ENCODE results near the gene SMYD5. TPM values are rescaled to one million over a fixed set of nuclear protein-coding genes. Genes with fewer than 3 reads are reported as not detected.
A peak's percentile ranks its signal among the peaks of the same experiment; 100 is the strongest.

SMYD5 gene
- total RNA-seq, 1 donor from 2014 or later, result 18.4 TPM

- DNase-seq (ENCODE audit: low read depth) (no peak), FAIRE-seq (no peak)
- Histone ChIP-seq H3K4me3 (ENCODE audit: low read depth, low read length) (no peak overlapping the region), H3K36me3 (ENCODE audit: control insufficient read depth, insufficient read depth, low read length) (no peaks in the 10 kb centered on the region), H3K27me3 (ENCODE audit: control insufficient read depth, insufficient read depth, low read length) (peaks cover 19% of the 10 kb centered on the region)
- TF ChIP-seq CTCF (IDR thresholded peaks at IDR 0.05; ENCODE audit: insufficient read depth, low read length, severe bottlenecking), result no peak
Measured at GRCh38 chr2:73205611-73206010, 8.4 kb upstream of the SMYD5 start.

GRCh38 chr2:73208258-73208657, 5.8 kb upstream of the SMYD5 start:
- peaks cover 10% of the 10 kb centered on the region for H3K27me3 ChIP-seq (ENCODE audit: control insufficient read depth, insufficient read depth, low read length)
- no peak for FAIRE-seq
- no peak overlapping the region for H3K4me3 ChIP-seq (ENCODE audit: low read depth, low read length)

DNA sequence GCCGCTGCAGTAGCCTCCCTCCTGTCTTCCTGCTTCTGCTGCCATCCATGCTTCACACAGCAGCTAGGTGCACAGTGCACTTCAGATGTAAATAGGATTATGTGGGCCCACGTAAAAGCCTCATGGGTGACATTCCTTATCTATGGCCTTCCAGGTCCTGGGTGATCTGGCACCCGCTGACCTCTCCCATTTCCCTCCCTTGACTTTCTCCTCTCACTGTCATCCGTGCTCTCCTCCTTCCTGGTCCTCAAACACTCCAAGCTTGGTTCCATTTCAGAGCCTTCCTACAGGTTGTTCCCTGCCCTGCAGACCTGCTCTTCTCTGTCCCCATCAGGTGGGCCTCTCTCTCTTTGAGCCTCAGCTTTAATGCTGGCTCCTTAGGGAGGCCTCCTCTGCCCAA, 4.0 kb upstream of the SMYD5 start:
- DNase-seq (ENCODE audit: low read depth), result no peak
- Histone ChIP-seq H3K4me3 (ENCODE audit: low read depth, low read length) (no peak overlapping the region), H3K27me3 (ENCODE audit: control insufficient read depth, insufficient read depth, low read length) (peaks cover 1% of the 10 kb centered on the region), H3K36me3 (ENCODE audit: control insufficient read depth, insufficient read depth, low read length) (no peaks in the 10 kb centered on the region)
- FAIRE-seq, result no peak
- TF ChIP-seq CTCF (IDR thresholded peaks at IDR 0.05; ENCODE audit: insufficient read depth, low read length, severe bottlenecking), result no peak

More at GRCh38 chr2:73208258-73208657, 5.8 kb upstream of the SMYD5 start:
- no peaks in the 10 kb centered on the region for H3K36me3 ChIP-seq (ENCODE audit: control insufficient read depth, insufficient read depth, low read length)
- TF ChIP-seq CTCF (IDR thresholded peaks at IDR 0.05; ENCODE audit: insufficient read depth, low read length, severe bottlenecking), result no peak
- no peak for DNase-seq (ENCODE audit: low read depth)

DNA sequence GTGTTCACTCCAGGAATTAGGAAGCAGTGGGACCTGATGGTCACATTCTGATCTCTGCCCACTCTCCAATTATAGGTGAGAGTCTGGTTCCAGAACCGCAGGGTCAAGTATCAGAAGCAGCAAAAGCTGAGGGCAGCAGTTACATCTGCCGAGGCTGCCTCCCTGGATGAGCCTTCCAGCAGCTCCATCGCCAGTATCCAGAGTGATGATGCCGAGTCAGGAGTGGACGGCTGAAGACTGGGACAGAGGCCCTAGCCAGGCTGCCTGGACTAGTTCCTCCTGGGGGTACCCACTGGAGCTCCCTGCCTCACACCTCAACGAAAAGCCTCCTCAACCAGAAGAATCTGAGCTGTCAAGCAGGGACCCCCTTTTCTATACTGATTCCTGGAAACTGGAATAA, 3.3 kb upstream of the SMYD5 start:
- H3K36me3 ChIP-seq (ENCODE audit: control insufficient read depth, insufficient read depth, low read length), result no peaks in the 10 kb centered on the region
- TF ChIP-seq CTCF (IDR thresholded peaks at IDR 0.05; ENCODE audit: insufficient read depth, low read length, severe bottlenecking), result no peak
- no peak for FAIRE-seq
- no peaks in the 10 kb centered on the region for H3K27me3 ChIP-seq (ENCODE audit: control insufficient read depth, insufficient read depth, low read length)
- no peak overlapping the region for H3K4me3 ChIP-seq (ENCODE audit: low read depth, low read length)
- no peak for DNase-seq (ENCODE audit: low read depth)

DNA sequence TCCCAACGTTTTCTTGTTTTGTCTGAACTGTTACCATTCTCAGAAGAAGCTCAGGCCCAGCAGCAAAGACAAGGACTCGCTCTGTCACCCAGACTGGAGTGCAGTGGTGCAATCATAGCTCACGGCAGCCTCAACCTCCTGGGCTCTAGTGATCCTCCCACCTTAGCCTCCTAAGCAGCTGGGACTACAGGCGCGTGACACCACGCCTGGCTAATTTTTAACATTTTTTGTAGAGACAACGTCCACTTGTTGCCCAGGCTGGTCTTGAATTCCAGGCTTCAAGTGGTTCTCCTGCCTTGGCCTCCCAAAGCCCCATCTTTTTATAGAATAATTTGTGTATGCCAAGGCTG, 2.0 kb upstream of the SMYD5 start:
- no peaks in the 10 kb centered on the region for H3K36me3 ChIP-seq (ENCODE audit: control insufficient read depth, insufficient read depth, low read length)
- no peak overlapping the region for H3K4me3 ChIP-seq (ENCODE audit: low read depth, low read length)
- TF ChIP-seq CTCF (IDR thresholded peaks at IDR 0.05; ENCODE audit: insufficient read depth, low read length, severe bottlenecking), result no peak
- no peaks in the 10 kb centered on the region for H3K27me3 ChIP-seq (ENCODE audit: control insufficient read depth, insufficient read depth, low read length)
- FAIRE-seq, result no peak
- no peak for DNase-seq (ENCODE audit: low read depth)

GRCh38 chr2:73212448-73213176, 1.4 kb upstream of the SMYD5 start:
- DNase-seq (ENCODE audit: low read depth) (peak; percentile 60), FAIRE-seq (no peak)
- H3K36me3 ChIP-seq (ENCODE audit: control insufficient read depth, insufficient read depth, low read length), result no peaks in the 10 kb centered on the region
- H3K4me3 ChIP-seq (ENCODE audit: low read depth, low read length), result no peak overlapping the region
- H3K27me3 ChIP-seq (ENCODE audit: control insufficient read depth, insufficient read depth, low read length), result no peaks in the 10 kb centered on the region
- peak; percentile 98 for TF ChIP-seq CTCF (IDR thresholded peaks at IDR 0.05; ENCODE audit: insufficient read depth, low read length, severe bottlenecking)

All from bronchial epithelial cell (primary cell).